BE2C (cell line): ENCODE data around the gene CCDC68.

Source experiments
- DNase-seq: peaks from one replicate; pipeline ENCODE4 v3.0.0-alpha.2; 2020
- H3K27me3 ChIP-seq: fragments of 250-450 bp; sonication (Bioruptor Pico); 2 replicates; pipeline ENCODE4 v1.5.1; 2020; ENCODE audit warnings: mild to moderate bottlenecking
- H3K36me3 ChIP-seq: fragments of 250-450 bp; sonication (Bioruptor Pico); 2 replicates; pipeline ENCODE4 v1.5.1; 2020; ENCODE audit warnings: mild to moderate bottlenecking
- H3K4me1 ChIP-seq: fragments of 250-450 bp; sonication (Bioruptor Pico); 2 replicates; pipeline ENCODE4 v1.5.1; 2020
- H3K4me3 ChIP-seq: 2 replicates; pipeline ENCODE4 v1.5.1; 2011; ENCODE audit warnings: low read depth, low read length
- H3K9me3 ChIP-seq: fragments of 250-450 bp; sonication (Bioruptor Pico); 2 replicates; pipeline ENCODE4 v1.5.1; 2020
- CTCF ChIP-seq: IDR thresholded peaks from 2 replicates; pipeline ENCODE4 v1.5.1; 2012; ENCODE audit warnings: mild to moderate bottlenecking, low read depth, low read length

The CCDC68 gene

GRCh38 chr18:54909538-54909937 lies 49.7 kb downstream of the CCDC68 start:
- H3K36me3 ChIP-seq: no peaks in the 10 kb centered on the region
- H3K27me3 ChIP-seq: no peaks in the 10 kb centered on the region
- no peak for DNase-seq
- H3K4me1 ChIP-seq: no peaks in the 10 kb centered on the region
- TF ChIP-seq CTCF: no peak
- H3K9me3 ChIP-seq: no peaks in the 10 kb centered on the region
- no peak overlapping the region for H3K4me3 ChIP-seq

- no peak overlapping the region for H3K4me3 ChIP-seq
- no peak for DNase-seq
- no peaks in the 10 kb centered on the region for H3K9me3 ChIP-seq
- TF ChIP-seq CTCF: no peak
- no peaks in the 10 kb centered on the region for H3K4me1 ChIP-seq
- H3K27me3 ChIP-seq: no peaks in the 10 kb centered on the region
- no peaks in the 10 kb centered on the region for H3K36me3 ChIP-seq
These were observed 52.7 kb downstream of the CCDC68 start for GRCh38 chr18:54906331-54907185.

- Histone ChIP-seq H3K4me3 (no peak overlapping the region), H3K9me3 (no peaks in the 10 kb centered on the region), H3K4me1 (no peaks in the 10 kb centered on the region), H3K27me3 (no peaks in the 10 kb centered on the region), H3K36me3 (no peaks in the 10 kb centered on the region)
- no peak for DNase-seq
- no peak for TF ChIP-seq CTCF
These were observed 53.6 kb downstream of the CCDC68 start for GRCh38 chr18:54905629-54906028.

GRCh38 chr18:54904581-54904980 lies 54.7 kb downstream of the CCDC68 start:
- Histone ChIP-seq H3K4me1 (no peaks in the 10 kb centered on the region), H3K9me3 (no peaks in the 10 kb centered on the region), H3K4me3 (no peak overlapping the region), H3K36me3 (no peaks in the 10 kb centered on the region), H3K27me3 (no peaks in the 10 kb centered on the region)
- no peak for TF ChIP-seq CTCF
- no peak for DNase-seq

- no peaks in the 10 kb centered on the region for H3K27me3 ChIP-seq
- TF ChIP-seq CTCF: no peak
- no peaks in the 10 kb centered on the region for H3K9me3 ChIP-seq
- no peak for DNase-seq
- no peaks in the 10 kb centered on the region for H3K36me3 ChIP-seq
- H3K4me1 ChIP-seq: no peaks in the 10 kb centered on the region
- no peak overlapping the region for H3K4me3 ChIP-seq
These were observed 59.0 kb downstream of the CCDC68 start for GRCh38 chr18:54900290-54900689.

- no peaks in the 10 kb centered on the region for H3K36me3 ChIP-seq
- H3K9me3 ChIP-seq: no peaks in the 10 kb centered on the region
- no peaks in the 10 kb centered on the region for H3K27me3 ChIP-seq
- TF ChIP-seq CTCF: no peak
- H3K4me1 ChIP-seq: no peaks in the 10 kb centered on the region
- DNase-seq: no peak
- H3K4me3 ChIP-seq: no peak overlapping the region
These were observed 59.8 kb downstream of the CCDC68 start for GRCh38 chr18:54899500-54899899.
